Skin of body (tissue), 2 donors: ENCODE data around the gene CBFA2T3. TPM values are rescaled to one million over a fixed set of nuclear protein-coding genes. Genes with fewer than 3 reads are reported as not detected.
"Not testable (repeated sequence)": the region's sequence is repeated elsewhere in the genome, so short reads cannot be mapped to it uniquely, and the experiment has no call there.

Experiments
- DNase-seq: peaks from one replicate; lab custom pipeline; 2025; lab: John Stamatoyannopoulos, UW
- total RNA-seq: library from RNA; depleted of rRNA; stranded (reverse); fragments of >200 nt; gene quantifications from one replicate; pipeline ENCODE4 v1.2.3, GENCODE V29; 2014

CBFA2T3 gene
- total RNA-seq, 1 donor from 2014 or later = 1.7 TPM

- no peak for DNase-seq
These were observed 36.1 kb upstream of the CBFA2T3 start for GRCh38 chr16:89013111-89013510.

- no peak for DNase-seq
These were observed 35.6 kb upstream of the CBFA2T3 start for GRCh38 chr16:89012622-89012995.

DNA sequence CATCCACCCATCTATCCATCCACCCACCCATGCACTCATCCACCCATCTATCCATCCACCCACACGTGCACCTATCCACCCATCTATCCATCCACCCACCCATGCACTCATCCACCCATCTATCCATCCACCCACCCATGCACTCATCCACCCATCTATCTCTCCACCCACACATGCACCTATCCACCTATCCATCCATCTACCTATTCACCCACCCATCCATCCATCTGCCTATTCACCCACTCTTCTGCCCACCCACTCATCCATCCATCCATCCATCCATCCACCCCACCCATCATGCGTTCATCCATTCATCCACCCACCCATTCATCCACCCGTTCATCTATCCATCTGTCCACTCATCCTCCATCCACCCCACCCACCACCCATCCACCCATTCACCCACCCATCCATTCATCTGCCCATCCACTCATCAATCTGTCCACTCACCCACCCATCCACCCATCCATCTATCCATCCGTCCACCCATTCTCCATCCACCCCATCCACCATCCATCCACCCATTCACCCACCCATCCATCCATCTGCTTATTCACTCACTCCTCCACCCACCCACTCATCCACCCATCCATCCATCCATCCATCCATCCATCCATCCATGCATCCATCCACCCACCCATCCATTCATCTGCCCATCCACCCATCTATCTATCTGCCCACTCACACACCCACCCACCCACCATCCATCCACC, 35.1 kb upstream of the CBFA2T3 start:
- DNase-seq = no peak

DNA sequence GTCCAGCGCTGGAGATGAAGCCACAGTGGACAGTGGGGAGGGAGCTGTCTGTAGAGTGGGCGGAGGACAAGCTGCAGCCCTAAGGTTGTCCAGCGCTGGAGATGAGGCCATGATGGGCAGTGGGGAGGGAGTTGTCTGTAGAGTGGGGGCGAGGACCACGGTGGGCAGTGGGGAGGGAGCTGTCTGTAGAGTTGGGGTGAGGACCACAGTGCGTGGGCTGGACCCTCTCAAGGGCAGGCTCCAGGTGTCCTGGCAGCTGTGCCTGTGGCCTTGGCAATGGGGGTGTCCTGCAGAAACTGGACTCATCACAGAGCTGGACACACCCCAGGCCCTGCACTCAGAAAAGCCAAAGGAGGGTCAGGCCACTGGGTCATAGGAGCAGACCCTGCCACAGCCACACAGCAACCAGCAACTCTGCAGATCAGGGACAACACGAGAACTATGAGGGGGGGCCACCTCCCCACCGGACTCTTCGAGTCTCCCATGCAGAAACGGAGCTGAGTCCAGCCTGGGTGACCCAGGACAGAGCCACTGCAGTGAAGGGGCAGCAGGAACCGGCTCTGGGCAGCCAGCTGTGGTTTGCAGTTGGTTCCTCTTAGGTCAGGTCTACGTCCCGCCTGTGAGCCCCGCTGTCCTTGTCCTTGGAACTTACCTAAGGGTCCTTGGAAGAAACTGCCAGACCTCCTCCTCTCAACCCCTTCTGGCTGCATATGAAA, 33.4 kb upstream of the CBFA2T3 start:
- no peak for DNase-seq

DNA sequence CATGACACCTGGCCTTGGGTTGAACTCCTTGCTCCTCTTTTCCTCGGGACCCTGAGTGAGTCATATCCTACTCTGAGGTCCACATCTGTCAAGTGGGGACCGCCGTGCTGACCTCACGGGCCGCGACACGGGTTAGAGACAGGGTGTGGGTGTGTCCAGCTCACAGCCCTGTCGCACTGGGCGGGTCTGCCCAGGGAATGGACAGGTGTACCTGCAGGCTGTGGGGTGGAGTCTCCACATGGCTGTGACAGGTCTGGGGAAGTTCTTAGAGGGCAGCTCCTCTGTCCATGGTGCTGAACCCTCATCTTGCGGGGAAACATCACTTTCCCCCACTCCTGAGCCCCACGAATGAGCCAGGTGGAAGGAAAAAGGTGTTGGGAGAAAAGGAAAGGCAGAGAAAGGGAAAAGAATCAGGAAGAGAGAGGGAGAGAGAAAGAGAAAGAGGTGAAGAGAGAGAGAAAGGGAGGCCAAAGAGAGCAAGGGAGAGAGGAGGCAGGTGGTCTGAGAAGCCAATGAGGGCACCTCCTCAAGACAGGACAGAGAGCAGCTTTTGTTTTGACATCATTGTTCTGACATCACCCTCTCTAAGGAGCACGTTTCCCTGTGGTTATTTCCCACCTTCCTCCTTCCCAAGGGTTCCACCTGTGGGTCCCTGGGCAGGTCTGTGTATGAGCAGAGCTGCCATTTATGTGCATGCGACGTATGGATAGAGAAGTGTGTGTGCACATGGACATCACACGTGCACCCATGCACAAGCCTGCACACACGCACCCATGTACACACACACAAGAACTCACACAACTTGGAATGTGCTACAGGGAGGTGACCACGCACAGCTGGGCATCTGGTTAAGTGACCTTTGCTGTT, 32.6 kb upstream of the CBFA2T3 start:
- no peak for DNase-seq

DNA sequence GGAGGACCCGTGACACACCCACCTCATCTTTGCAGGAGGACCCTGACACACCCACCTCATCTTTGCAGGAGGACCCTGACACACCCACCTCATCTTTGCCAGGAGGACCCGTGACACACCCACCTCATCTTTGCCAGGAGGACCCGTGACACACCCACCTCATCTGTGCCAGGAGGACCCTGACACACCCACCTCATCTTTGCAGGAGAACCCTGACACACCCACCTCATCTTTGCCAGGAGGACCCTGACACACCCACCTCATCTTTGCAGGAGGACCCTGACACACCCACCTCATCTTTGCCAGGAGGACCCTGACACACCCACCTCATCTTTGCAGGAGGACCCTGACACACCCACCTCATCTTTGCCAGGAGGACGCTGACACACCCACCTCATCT, 31.8 kb upstream of the CBFA2T3 start:
- not testable (repeated sequence) for DNase-seq

GRCh38 chr16:89007371-89008249, 30.6 kb upstream of the CBFA2T3 start:
- DNase-seq = no peak

- DNase-seq = no peak
These were observed 29.2 kb upstream of the CBFA2T3 start for GRCh38 chr16:89006036-89006752.

DNA sequence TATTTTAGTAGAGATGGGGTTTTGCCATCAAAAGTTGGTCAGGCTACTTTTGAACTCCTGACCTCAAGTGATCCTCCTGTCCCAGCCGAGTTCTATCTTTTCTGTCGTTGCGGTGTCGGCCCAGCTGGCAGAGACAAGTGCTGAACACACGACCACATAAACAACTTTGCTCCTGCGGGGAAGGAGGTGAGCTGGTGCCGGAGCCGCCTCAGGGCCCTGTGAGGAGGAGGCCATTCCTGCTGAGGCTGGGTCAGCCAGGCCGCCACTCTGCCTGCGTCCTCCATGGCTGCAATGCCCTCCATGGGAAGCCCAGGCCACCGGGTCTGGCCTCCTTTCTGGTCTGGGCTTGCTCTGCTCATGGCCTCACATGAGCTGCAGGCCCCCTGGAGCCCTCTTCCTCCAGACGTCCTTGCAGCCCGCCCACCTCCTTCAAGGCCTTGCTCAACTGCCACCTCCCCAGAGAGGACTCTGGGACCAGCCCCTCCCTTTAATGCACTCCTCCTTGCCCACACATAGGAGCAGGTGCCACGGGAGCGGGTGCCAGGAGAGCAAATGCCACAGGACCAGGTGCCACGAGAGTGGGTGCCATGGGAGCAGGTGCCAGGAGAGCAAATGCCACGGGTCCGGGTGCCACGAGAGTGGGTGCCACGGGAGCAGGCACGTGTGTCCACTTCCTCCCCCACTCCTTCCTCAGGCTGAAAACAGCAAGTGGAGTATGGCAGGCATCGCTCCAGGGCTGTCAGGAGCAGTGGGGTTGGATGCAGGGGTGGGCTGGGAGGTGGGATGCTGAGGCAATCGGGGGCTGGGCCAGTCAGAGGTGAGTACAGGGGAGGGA, 28.4 kb upstream of the CBFA2T3 start:
- no peak for DNase-seq

DNA sequence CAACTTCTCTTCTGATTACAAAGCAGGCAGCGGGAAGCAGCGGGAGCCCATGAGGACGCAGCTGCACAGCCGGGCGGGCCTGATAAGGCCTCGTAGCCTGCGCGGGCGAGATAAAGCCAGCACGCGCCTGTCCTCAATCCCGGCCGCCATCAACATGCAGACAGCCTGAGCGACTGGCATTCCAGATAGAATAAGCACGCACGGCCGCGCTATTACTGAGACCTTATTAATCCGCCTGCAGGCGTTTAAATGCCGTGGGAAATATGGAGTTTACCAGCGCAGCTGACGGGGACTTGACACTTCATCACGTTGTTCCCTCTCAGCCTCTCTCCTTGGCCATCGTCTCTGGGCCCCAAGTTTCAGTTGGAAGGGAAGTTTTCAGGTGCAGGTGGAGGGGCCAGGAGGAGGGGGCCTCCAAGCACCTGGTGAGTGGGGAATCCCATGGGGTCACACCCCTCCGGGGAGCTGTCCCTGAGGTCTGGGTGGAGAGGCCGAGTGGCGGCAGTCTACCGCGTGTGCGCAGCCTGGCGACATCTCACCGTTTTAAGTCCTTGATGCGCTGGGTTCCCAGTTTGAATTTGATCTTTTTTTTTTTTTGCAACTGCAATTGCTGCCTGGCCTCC, 27.3 kb upstream of the CBFA2T3 start:
- DNase-seq = no peak

DNA sequence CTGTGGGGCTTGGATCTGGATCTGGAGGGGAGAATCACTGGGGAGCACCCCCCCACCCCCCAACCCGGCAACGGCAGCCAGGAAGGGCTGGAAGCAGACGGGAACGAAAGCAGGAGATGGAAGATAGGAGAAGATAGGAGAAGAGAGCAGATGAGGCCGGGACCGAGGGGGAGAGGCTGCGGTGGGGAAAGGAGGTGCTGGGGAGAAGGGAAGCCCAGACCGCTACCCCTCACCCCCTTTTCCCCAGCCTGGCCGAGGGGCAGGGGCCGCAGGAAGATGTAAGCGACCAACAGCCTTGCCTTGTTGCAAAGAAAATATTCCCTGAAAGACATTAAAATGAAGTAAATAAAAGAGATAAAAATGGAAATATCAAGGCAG, 26.8 kb upstream of the CBFA2T3 start:
- DNase-seq = no peak

GRCh38 chr16:89002851-89003830, 26.1 kb upstream of the CBFA2T3 start:
- DNase-seq = no peak

DNA sequence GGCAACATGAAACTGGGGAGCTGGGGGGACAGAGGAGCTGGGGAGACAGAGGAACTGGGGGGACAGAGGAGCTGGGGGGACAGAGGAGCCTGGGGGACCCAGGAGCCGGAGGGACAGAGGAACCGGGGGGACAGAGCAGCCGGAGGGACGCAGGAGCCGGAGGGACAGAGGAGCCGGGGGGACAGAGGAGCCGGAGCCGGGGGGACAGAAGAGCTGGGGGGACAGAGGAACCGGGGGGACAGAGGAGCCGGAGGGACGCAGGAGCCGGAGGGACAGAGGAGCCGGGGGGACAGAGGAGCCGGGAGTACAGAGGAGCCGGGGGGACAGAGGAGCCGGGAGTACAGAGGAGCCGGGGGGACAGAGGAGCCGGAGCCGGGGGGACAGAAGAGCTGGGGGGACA, 25.1 kb upstream of the CBFA2T3 start:
- not testable (repeated sequence) for DNase-seq

DNA sequence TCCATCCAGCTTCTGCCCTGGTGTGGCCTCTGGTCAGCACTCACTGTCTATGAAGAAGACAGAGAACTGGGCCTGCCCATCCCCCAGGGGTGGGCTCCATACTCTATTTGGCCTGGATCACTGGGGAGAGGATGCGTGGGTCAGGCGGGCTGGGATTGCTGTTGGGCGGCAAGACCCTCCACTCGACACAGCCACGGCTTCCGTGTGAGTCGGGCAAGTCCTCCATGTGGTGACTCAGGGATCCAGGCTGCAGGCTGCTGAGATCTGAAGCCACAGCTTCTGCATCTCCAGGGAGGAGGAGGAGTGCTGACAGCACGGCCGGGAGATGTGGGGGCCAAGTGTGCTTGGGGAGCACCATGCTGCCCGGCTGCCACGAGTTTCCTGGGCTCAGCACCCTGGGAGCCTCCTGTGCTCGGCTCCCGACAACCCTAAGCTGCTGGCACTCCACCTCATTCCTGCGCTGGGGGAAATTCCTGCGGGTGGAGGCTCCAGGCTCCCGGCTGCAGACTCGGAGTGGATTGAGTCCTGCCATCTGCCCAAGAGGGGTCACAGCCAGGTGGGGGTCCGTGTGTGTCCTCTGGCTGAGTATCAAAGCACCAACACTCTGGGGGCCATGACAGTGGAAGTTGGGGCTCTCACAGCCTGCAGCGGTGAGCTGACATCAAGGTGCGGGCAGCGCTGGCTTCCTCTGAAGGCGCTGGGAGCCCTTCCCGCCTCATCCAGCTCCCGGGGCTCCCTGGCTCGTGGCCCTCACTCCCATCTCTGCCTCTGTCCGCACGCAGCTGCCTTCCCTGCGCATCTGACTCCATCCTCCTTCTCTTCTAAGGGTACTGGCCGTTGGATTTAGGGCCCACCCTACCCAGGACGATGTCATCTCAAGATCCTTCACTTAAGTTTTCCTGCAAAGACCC, 24.4 kb upstream of the CBFA2T3 start:
- no peak for DNase-seq

GRCh38 chr16:89000207-89000959, 23.4 kb upstream of the CBFA2T3 start:
- no peak for DNase-seq
